HCT116 (cell line): ENCODE data around the gene CREBBP. TPM values are rescaled to one million over a fixed set of nuclear protein-coding genes. Genes with fewer than 3 reads are reported as not detected.

Source experiments
- ATAC-seq: fragments of 200-7000 bp; cut with Tn5 transposase; 2 replicates; pipeline ENCODE4 v1.9.1; 2020; ENCODE audit warnings: mild to moderate bottlenecking, moderate library complexity
- BruUV-seq: library from RNA; stranded (reverse); fragments of 400-500 nt; replicated peaks from 2 replicates; lab custom pipeline; 2021; lab: Mats Ljungman, UMichigan
- CTCF ChIA-PET: fragments of 300-600 bp; sonication (Branson Sonifier 250); formaldehyde crosslinking; loops from one replicate; lab custom pipeline; 2021; ENCODE audit warnings: antibody characterized with exemption; lab: Charles Lee
- POLR2A ChIA-PET: fragments of 300-600, 350-600 bp; sonication (Branson Sonifier 250); formaldehyde crosslinking; loops from one replicate; lab custom pipeline; 2021; ENCODE audit warnings: antibody characterized with exemption; lab: Charles Lee
- RAD21 ChIA-PET, 2 experiments: fragments of 300-600 bp; sonication (Branson Sonifier 250); formaldehyde crosslinking; loops; one replicate each; lab custom pipeline; 2023; ENCODE audit warnings: low total read pairs in 2 of 2; ENCODE audit not compliant: uncharacterized antibody in 2 of 2, unreplicated experiment in 2 of 2, low non-redundant PET in 1 of 2; lab: Charles Lee
- DNase-seq: peaks from one replicate; pipeline ENCODE4 v3.0.0-alpha.2; 2010; ENCODE audit warnings: low read depth, low spot score
- H2AFZ ChIP-seq: fragments of 200-600 bp; shearing (Covaris generic), sonication (generic); 2 replicates; pipeline ENCODE4 v1.6.1; 2017; ENCODE audit warnings: low read depth, mixed run types, mixed read lengths, antibody characterized with exemption, low read length; ENCODE audit not compliant: poor library complexity, severe bottlenecking
- H3K27ac ChIP-seq: 2 replicates; pipeline ENCODE4 v1.5.1; 2012; ENCODE audit warnings: low read depth, low read length
- H3K27me3 ChIP-seq: fragments of 200-600 bp; sonication (generic); 2 replicates; pipeline ENCODE4 v1.6.1; 2016; ENCODE audit warnings: mixed run types, low read length, mixed read lengths; ENCODE audit not compliant: insufficient read depth
- H3K36me3 ChIP-seq, 2 experiments: fragments of 200-500 bp in 1 of 2; fragments of 200-600 bp in 1 of 2; sonication (Bioruptor generic) in 1 of 2; sonication (generic) in 1 of 2; 2 replicates each; pipeline versions ENCODE4 v1.5.1 to v1.6.1; 2014 to 2016; ENCODE audit warnings: low read length in 2 of 2, inconsistent platforms in 1 of 2, mixed read lengths in 1 of 2, mixed run types in 1 of 2; ENCODE audit not compliant: insufficient read depth in 2 of 2, control insufficient read depth in 1 of 2
- H3K4me1 ChIP-seq, 2 experiments: fragments of 200-600 bp in 1 of 2; sonication (generic) in 1 of 2; 2 replicates each; pipeline versions ENCODE4 v1.5.1 to v1.6.1; 2012 to 2017; ENCODE audit warnings: low read length in 2 of 2, inconsistent platforms in 1 of 2, mild to moderate bottlenecking in 1 of 2, mixed read lengths in 1 of 2, mixed run types in 1 of 2, moderate library complexity in 1 of 2; ENCODE audit not compliant: insufficient read depth in 2 of 2, control insufficient read depth in 1 of 2
- H3K4me2 ChIP-seq: fragments of 200-600 bp; sonication (generic); 2 replicates; pipeline ENCODE4 v1.6.1; 2017; ENCODE audit warnings: mixed run types, low read length, mixed read lengths
- H3K4me3 ChIP-seq, 2 experiments: fragments of 200-600 bp in 1 of 2; sonication (generic) in 1 of 2; replicated peaks in 1 of 2; 2 replicates each; pipeline ENCODE4 v1.5.1; 2011 to 2016; ENCODE audit warnings: low read length in 2 of 2, control low read depth in 1 of 2, low read depth in 1 of 2, mild to moderate bottlenecking in 1 of 2, mixed read lengths in 1 of 2, mixed run types in 1 of 2
- H3K79me2 ChIP-seq: fragments of 200-600 bp; sonication (generic); 2 replicates; pipeline ENCODE4 v1.6.1; 2017; ENCODE audit warnings: mild to moderate bottlenecking, mixed run types, low read length, moderate library complexity, mixed read lengths; ENCODE audit not compliant: insufficient read depth
- H3K9ac ChIP-seq: fragments of 200-600 bp; sonication (generic); 2 replicates; pipeline ENCODE4 v1.6.1; 2016; ENCODE audit warnings: low read length, mixed read lengths
- H3K9me2 ChIP-seq: fragments of 200-600 bp; sonication (generic), shearing (Covaris generic); 2 replicates; pipeline ENCODE4 v1.6.1; 2017; ENCODE audit warnings: mixed run types, mild to moderate bottlenecking, moderate library complexity; ENCODE audit not compliant: insufficient read depth
- H3K9me3 ChIP-seq, 2 experiments: fragments of 200-500 bp in 1 of 2; fragments of 200-600 bp in 1 of 2; sonication (Bioruptor generic) in 1 of 2; sonication (generic) in 1 of 2; 2 replicates each; pipeline ENCODE4 v1.6.1; 2014 to 2017; ENCODE audit warnings: low read length in 2 of 2, mixed read lengths in 2 of 2, inconsistent platforms in 1 of 2, low read depth in 1 of 2, mild to moderate bottlenecking in 1 of 2, mixed run types in 1 of 2, moderate library complexity in 1 of 2; ENCODE audit not compliant: control insufficient read depth in 1 of 2, insufficient read depth in 1 of 2
- H4K20me1 ChIP-seq: fragments of 200-600 bp; sonication (generic), shearing (Covaris generic); 2 replicates; pipeline ENCODE4 v1.6.1; 2017; ENCODE audit warnings: mixed run types, mild to moderate bottlenecking, moderate library complexity; ENCODE audit not compliant: insufficient read depth
- CBX3 ChIP-seq: IDR thresholded peaks from 2 replicates; pipeline ENCODE4 v1.6.1; 2012; ENCODE audit warnings: low read depth
- EGR1 ChIP-seq: IDR thresholded peaks from 2 replicates; pipeline ENCODE4 v1.6.1; 2012; ENCODE audit warnings: low read depth
- EZH2 ChIP-seq: fragments of 200-600 bp; sonication (generic); IDR thresholded peaks from 2 replicates; pipeline ENCODE4 v1.6.1; 2017; ENCODE audit warnings: antibody characterized with exemption, mixed run types
- FOSL1 ChIP-seq: IDR thresholded peaks from 2 replicates; pipeline ENCODE4 v1.6.1; 2012; ENCODE audit warnings: low read depth
- SIN3A ChIP-seq: IDR thresholded peaks from 2 replicates; pipeline ENCODE4 v1.6.1; 2012; ENCODE audit warnings: low read depth
- ZFX ChIP-seq: fragments of 450-650 bp; IDR thresholded peaks from 2 replicates; pipeline ENCODE4 v1.6.1; 2017
- intact Hi-C: fragments of 100-400 bp; cut with micrococcal nuclease; formaldehyde crosslinking; loops from 2 replicates; pipeline ENCODE4 v1.10.0; 2022
- total RNA-seq: library from RNA; stranded (reverse); gene quantifications from one replicate; pipeline ENCODE4 v1.2.1, GENCODE V29; 2021; ENCODE audit not compliant: unreplicated experiment
- TF ChIP-seq, protein P1 (sequence below), 3 experiments: fragments of 200-600 bp in 1 of 3; sonication (generic) in 1 of 3; IDR thresholded peaks in 2 of 3; conservative IDR thresholded peaks in 1 of 3; 2 replicates each; pipeline ENCODE4 v1.5.1; 2012 to 2017; ENCODE audit warnings: low read depth in 2 of 3, low read length in 2 of 3, antibody characterized with exemption in 1 of 3, borderline replicate concordance in 1 of 3, control low read depth in 1 of 3, mild to moderate bottlenecking in 1 of 3, mixed read lengths in 1 of 3, mixed run types in 1 of 3, moderate library complexity in 1 of 3; ENCODE audit not compliant: insufficient read depth in 1 of 3
- TF ChIP-seq, protein P2 (sequence below): IDR thresholded peaks from 2 replicates; pipeline ENCODE4 v1.6.1; 2012
- TF ChIP-seq, protein P3 (sequence below): IDR thresholded peaks from 2 replicates; pipeline ENCODE4 v1.6.1; 2012

The CREBBP gene
- total RNA-seq, 1 experiment from 2014 or later = 42.7 TPM

DNA sequence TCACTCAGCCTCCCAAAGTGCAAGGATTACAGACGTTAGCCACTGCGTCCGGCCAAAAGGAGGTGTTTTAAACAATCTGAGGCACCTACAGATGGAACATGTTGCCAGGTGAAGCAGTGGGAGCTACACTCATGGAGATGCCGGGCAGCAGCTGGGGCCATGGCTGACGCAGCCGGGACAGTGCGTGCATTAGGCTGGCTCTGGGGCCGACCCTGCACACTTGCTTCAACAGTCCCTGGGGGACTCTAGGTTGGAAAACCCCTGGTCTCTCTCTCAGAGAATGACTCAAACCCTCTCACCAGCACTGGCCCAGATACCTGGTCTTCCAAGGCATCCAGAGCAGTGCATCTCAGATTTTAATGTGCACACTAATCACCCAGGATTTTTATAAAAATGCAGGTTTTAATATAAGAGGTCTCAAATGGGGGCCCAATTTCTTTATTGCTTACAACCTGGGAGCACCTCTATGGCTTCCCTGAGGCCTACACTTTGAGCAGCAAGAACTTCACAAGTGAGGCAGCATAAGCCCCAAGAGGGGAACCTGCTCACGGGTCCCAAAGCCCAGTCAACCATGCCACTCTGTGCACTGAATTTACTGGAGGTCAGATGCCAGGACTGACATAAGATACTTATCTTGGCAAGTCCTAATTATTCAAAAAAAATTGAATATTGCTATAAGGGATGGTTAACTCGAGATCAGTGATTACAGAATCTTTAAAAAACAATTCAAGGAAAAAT lies 92.4 kb downstream of the CREBBP start:
- no peaks in the 10 kb centered on the region; the same call in 1 of the 2 replicates for H4K20me1 ChIP-seq
- no peak for ATAC-seq

GRCh38 chr16:3785413-3785812 lies 95.1 kb downstream of the CREBBP start:
- Histone ChIP-seq H3K9me2 (no peaks in the 10 kb centered on the region), H3K4me1 (no peaks in the 10 kb centered on the region), H3K4me2 (no peak overlapping the region), H3K27me3 (no peaks in the 10 kb centered on the region), H3K9ac (no peak overlapping the region), H4K20me1 (peaks cover 3% of the 10 kb centered on the region; the same call in 1 of the 2 replicates), H3K36me3 (peaks cover 3 to 5% of the 10 kb centered on the region in 2 experiments; a peak in 3 of 4 replicates), H3K4me3 (no peak overlapping the region), H2AFZ (no peak overlapping the region), H3K79me2 (peaks cover 28% of the 10 kb centered on the region; the same call in 1 of the 2 replicates), H3K27ac (no peak overlapping the region), H3K9me3 (no peaks in the 10 kb centered on the region)
- no peak for ATAC-seq
- TF ChIP-seq, protein P1, sequence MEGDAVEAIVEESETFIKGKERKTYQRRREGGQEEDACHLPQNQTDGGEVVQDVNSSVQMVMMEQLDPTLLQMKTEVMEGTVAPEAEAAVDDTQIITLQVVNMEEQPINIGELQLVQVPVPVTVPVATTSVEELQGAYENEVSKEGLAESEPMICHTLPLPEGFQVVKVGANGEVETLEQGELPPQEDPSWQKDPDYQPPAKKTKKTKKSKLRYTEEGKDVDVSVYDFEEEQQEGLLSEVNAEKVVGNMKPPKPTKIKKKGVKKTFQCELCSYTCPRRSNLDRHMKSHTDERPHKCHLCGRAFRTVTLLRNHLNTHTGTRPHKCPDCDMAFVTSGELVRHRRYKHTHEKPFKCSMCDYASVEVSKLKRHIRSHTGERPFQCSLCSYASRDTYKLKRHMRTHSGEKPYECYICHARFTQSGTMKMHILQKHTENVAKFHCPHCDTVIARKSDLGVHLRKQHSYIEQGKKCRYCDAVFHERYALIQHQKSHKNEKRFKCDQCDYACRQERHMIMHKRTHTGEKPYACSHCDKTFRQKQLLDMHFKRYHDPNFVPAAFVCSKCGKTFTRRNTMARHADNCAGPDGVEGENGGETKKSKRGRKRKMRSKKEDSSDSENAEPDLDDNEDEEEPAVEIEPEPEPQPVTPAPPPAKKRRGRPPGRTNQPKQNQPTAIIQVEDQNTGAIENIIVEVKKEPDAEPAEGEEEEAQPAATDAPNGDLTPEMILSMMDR (IDR thresholded peaks at IDR 0.05 in 2 of 3, conservative IDR thresholded peaks at IDR 0.05 in 1 of 3; ENCODE audit: borderline replicate concordance in 1 of 3, insufficient read depth in 1 of 3, low read depth in 2 of 3, low read length in 2 of 3) = no peak
- RAD21 ChIA-PET = no interaction called here
- BruUV-seq = no TSS peak
- intact Hi-C loops = no loop called here
- no peak for DNase-seq
- CTCF ChIA-PET = no interaction called here
- POLR2A ChIA-PET = no interaction called here

More for the DNA sequence above, 92.4 kb downstream of the CREBBP start:
- ChIA-PET POLR2A (no interaction called here), RAD21 (no interaction called here), CTCF (interaction anchor here (0.5 kb wide), 1 partner anchor 969 kb away, joined by 3 read pairs; no protein-coding TSS in a partner anchor)
- Histone ChIP-seq H3K9ac (no peak overlapping the region), H3K4me2 (no peak overlapping the region), H3K4me3 (no peak overlapping the region), H3K79me2 (peaks cover 36% of the 10 kb centered on the region; the same call in 1 of the 2 replicates), H3K9me3 (no peaks in the 10 kb centered on the region), H3K9me2 (no peaks in the 10 kb centered on the region), H3K4me1 (no peaks in the 10 kb centered on the region), H3K27me3 (no peaks in the 10 kb centered on the region), H2AFZ (no peak overlapping the region), H3K36me3 (peaks cover 8 to 9% of the 10 kb centered on the region in 2 experiments; a peak in 3 of 4 replicates), H3K27ac (no peak overlapping the region)
- BruUV-seq = no TSS peak
- intact Hi-C loops = no loop called here
- DNase-seq = no peak
- TF ChIP-seq CBX3 = no peak
- TF ChIP-seq ZFX = no peak
- TF ChIP-seq, protein P2, sequence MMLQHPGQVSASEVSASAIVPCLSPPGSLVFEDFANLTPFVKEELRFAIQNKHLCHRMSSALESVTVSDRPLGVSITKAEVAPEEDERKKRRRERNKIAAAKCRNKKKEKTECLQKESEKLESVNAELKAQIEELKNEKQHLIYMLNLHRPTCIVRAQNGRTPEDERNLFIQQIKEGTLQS = no peak
- TF ChIP-seq FOSL1 = no peak
- no peak for TF ChIP-seq EZH2
- no peak for TF ChIP-seq EGR1
- TF ChIP-seq, protein P3, sequence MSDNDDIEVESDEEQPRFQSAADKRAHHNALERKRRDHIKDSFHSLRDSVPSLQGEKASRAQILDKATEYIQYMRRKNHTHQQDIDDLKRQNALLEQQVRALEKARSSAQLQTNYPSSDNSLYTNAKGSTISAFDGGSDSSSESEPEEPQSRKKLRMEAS = no peak
- no peak for TF ChIP-seq SIN3A
